GM21576 (cell line): ENCODE data around the gene HIVEP2.

Experiments
- ATAC-seq: cut with Tn5 transposase; IDR thresholded peaks from one replicate; pipeline ENCODE4 v1.9.1; 2021; ENCODE audit warnings: mild to moderate bottlenecking, moderate library complexity; ENCODE audit not compliant: unreplicated experiment

HIVEP2 gene

DNA sequence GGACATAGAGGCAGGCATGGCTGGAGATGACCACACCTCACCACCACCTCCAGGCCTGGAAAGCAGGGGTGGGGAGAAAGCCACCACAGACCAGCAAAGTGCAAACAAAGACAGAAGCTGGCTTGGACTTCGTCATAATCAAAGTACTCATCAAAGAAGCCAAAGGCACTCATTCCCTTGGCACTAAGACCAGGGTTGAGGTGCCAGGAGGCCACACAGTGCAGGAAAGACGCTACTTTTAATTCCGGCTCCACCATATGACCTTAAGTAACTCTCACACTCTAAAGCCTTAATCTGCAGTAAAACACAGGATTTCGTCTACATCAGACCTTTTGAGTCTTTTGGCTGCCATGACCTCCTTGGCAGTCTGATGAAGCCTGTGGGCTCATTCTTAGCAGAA is 123.1 kb downstream of the HIVEP2 start:
- no peak for ATAC-seq

DNA sequence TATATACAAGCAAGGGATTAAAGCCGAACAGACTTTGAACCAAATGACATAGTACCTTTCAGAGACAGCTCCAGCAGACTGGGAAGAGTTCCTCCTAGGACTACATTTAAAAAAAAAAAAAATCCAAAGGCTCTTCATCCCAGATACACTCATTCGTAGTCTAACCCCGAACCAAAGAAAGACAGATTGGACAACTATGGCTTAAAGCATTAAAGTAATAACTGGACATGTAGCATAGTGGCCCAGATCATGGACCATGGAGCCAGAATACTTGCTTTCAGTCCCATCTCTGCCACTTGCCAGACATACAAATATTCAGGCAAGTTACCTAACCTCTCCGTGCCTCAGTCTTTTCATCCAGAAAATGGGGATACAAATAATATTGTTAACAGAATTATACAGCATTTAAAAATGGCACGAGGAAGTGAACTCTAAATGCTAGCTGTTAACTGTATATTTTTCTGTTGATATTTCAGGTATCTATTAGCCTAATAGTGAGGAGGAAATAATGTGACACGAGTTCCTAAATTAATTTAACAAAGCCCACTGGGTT is 123.7 kb downstream of the HIVEP2 start:
- no peak for ATAC-seq

- no peak for ATAC-seq
Measured at GRCh38 chr6:142820338-142821051, 124.5 kb downstream of the HIVEP2 start.

DNA sequence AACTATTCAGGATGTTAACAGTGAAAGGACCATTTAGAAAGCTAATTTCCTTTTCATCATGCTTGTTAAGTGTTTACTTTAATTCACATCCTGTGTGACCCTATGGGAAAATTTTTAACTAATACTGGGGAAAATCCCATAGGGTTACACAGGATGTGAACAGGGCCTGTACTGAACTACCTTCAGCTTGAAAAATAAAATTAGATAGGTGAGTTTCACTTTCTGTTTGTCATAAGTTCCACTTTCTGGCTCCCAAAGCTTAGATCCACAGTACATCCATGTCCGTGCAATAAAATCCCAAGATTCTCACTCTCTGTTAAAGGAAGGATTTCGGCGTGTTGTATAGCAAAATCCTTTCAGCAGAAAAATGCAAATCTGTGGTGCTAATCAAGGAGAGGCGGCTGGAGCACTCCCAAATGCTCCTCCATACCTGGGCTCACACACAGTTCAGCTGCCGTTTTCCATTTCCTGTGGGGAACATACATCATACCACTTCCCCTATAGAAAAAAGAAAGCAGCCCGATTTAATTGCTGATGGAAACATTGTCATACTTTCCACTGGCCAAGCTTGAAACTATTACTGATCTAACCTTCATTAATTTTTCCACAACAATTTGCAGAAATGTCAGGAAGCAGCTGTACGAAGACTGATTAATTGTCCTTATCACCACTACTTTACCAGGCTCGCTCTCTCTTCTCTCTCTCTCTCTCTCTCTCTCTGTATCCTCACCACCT is 125.2 kb downstream of the HIVEP2 start:
- peak; percentile 73 for ATAC-seq

DNA sequence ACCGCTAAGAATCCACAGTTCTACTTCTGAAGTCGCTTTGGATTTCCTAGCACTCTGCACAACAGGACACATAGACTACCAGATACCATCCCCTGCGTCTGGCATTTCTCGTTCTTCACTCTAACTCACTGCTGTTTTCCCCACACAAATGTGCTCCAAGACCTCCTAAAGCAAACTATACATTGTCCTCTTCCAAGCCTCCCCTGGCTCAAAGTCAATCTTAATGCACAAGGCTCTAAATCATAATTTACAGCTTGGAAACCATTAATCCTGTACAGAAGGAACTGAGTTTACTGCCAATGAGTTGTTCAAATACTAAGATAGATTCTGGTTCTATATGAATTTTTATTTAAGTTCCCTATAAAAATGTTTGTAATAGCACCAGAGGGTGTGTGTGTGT is 128.5 kb downstream of the HIVEP2 start:
- ATAC-seq, result no peak

- ATAC-seq, result no peak
Measured at GRCh38 chr6:142816031-142816430, 128.9 kb downstream of the HIVEP2 start.

GRCh38 chr6:142811923-142812322 is 133.1 kb downstream of the HIVEP2 start:
- no peak for ATAC-seq

- no peak for ATAC-seq
Measured at GRCh38 chr6:142810952-142811514, 133.9 kb downstream of the HIVEP2 start.

- no peak for ATAC-seq
Measured at GRCh38 chr6:142809947-142810346, 135.0 kb downstream of the HIVEP2 start.

DNA sequence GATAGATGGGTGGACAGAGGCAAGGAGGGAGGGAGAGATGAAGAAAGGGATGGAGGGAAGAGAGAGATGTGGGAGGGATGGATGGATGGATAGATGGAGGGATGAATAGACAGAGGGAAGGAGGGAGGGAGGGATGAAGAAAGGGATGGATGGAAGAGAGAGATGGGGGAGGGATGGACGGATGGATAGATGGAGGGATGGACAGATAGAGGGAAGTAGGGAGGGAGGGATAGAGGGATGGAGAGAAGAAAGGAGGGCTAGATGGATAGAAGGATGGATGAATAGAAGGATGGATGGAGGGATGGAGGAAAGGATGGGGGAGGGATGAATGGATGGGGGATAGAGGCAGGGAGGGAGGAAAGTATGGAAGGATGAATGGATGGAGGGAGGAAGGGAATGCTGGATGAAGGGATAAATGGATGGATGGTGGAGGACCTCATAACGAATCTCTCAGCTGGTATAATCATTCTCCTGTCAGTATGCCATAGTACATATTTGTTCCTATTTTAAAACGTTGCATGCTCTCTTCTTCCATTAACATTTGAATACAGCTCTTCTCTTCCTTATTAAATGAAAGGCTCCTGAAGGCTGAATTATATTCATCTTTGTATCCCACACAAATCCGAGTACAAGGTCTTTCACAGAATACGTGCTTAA is 136.4 kb downstream of the HIVEP2 start:
- ATAC-seq, result no peak

DNA sequence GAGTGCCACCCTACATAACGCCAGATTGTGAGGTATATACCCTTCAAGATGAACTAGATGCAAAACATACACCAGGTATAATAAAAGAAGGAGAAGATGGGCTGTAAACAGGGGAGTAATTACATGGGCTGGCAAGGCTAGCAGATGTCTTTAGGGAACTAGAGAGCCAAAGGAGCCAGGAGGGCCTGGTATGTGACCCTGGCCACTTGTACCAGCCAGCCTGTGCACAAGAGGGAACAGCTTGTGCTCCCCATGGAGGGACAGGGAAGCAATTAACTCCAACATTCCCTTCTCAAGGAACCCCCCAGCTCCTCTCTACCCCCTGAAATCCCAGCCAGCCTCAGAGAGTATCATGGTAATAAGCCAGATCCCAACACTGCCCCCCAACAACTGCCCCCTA is 139.9 kb downstream of the HIVEP2 start:
- no peak for ATAC-seq

DNA sequence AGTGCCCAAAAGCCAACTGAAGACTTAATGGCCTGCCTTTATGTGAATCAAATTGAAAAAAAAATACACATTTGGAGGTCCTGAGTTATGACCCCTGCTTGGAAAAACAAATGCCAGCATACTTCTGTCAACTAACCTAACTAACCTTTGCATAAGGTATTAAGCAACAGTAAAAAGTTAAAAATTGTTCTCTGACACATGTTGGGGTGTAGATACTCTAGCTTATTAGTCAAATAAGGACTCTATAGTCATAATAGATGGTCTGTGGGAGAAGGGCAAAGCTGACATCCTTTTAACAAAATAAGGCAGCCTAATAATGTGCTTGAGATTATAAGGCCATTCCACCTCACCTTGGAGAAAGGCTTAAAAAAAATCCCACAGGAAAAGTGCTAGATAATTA is 140.5 kb downstream of the HIVEP2 start:
- no peak for ATAC-seq

DNA sequence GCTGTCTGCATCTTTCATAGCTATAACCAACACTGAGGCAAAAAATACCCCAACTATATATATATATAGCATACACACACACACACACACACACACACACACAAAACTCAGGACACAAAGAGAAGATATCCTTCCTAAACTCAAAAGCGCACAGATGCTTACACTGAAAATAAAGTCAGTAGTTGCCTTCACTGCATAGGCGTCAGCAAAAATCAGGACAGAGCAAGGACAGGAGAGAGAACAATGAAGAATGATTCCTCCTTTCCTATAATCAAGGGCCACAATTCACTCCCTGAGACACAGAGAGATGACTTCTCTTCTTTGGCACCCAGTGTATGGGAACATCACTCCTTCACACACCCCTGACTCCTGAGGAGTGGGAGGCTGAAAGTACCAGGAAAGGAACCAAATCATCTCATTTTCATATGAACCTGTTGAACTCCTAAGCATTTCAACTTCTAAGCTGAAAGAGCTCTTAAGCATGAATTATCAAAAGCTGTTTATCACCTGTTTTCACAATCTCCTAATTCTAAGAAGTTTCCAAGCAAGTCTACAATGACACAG is 141.4 kb downstream of the HIVEP2 start:
- no peak for ATAC-seq

GRCh38 chr6:142803032-142803431 is 141.9 kb downstream of the HIVEP2 start:
- ATAC-seq, result no peak

GRCh38 chr6:142802124-142802523 is 142.9 kb downstream of the HIVEP2 start:
- ATAC-seq, result peak; percentile 35

GRCh38 chr6:142800240-142800639 is 144.7 kb downstream of the HIVEP2 start:
- no peak for ATAC-seq

GRCh38 chr6:142799639-142800038 is 145.3 kb downstream of the HIVEP2 start:
- ATAC-seq, result no peak

DNA sequence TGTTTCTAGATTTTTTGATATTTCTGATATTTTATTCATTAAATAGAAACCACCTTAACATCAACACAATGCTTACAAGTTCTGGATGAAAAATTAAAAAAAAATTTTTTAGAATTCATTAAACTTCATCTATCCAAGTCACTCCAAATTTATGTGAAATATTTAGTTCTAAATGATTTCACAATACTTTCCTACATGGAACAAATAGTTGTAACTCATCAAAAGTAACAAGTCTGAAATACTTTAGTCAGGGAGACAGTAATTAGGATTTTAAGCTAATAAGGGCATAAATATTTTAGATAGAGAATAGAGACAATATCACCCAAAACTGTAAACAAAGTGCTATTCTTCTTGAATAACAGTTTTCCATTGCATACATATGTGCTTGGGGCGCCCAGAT is 147.8 kb downstream of the HIVEP2 start:
- ATAC-seq, result no peak

- no peak for ATAC-seq
Measured at GRCh38 chr6:142796571-142796970, 148.4 kb downstream of the HIVEP2 start.

- ATAC-seq, result no peak
Measured at GRCh38 chr6:142796024-142796423, 149.0 kb downstream of the HIVEP2 start.

DNA sequence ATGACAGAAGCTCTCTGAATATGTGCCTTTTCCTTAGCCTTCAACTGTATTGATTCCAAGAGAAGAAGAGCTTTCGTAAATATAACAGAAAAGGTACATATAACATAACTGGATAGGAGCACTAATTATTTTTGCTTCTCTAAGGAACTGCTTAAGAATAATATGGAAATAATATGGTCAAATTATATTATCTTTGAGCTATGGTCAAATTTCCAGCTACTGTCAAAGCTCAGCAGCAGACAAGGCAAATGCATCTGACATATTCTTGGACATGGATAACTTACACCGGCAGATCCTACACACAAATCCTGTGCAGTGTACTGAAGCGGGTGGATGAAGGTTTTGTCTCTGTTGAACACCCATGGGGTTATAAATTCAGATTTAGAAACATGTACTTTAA is 150.6 kb downstream of the HIVEP2 start:
- no peak for ATAC-seq
